H1 (cell line): ENCODE results near the gene SH2B2. TPM values are rescaled to one million over a fixed set of nuclear protein-coding genes. Genes with fewer than 3 reads are reported as not detected.

Experiments used
- CTCF ChIA-PET: fragments of 300-600 bp; sonication (Branson Sonifier 250); formaldehyde crosslinking; loops from one replicate; lab custom pipeline; 2021; ENCODE audit not compliant: partially characterized antibody; lab: Charles Lee
- POLR2A ChIA-PET: fragments of 300-600 bp; sonication (Branson Sonifier 250); formaldehyde crosslinking; loops from one replicate; lab custom pipeline; 2021; ENCODE audit warnings: inconsistent platforms; ENCODE audit not compliant: partially characterized antibody; lab: Charles Lee
- DNase-seq, 2 experiments: peaks; one replicate each; pipeline versions ENCODE4 v3.0.0 to v3.0.0-alpha.2; 2010 to 2022; ENCODE audit warnings: low spot score in 2 of 2, low read depth in 1 of 2, mixed read lengths in 1 of 2
- FAIRE-seq: peaks from 2 replicates; lab custom pipeline; 2011; peaks lifted over from hg19 to GRCh38; lab: Jason Lieb, UNC
- H2AFZ ChIP-seq: 2 replicates; pipeline ENCODE4 v1.8.1; 2012; ENCODE audit warnings: low read length, inconsistent platforms
- H2AK5ac ChIP-seq: 2 replicates; pipeline ENCODE4 v1.6.1; 2013; ENCODE audit warnings: low read depth, low read length
- H2BK120ac ChIP-seq: replicated peaks from 2 replicates; pipeline ENCODE3; 2013; ENCODE audit warnings: low read depth, low read length, inconsistent platforms
- H2BK12ac ChIP-seq: 2 replicates; pipeline ENCODE4 v1.6.1; 2013; ENCODE audit warnings: low read depth, low read length
- H2BK15ac ChIP-seq: 2 replicates; pipeline ENCODE4 v1.6.1; 2013; ENCODE audit warnings: low read length
- H2BK20ac ChIP-seq: 2 replicates; pipeline ENCODE4 v1.6.1; 2013; ENCODE audit warnings: low read length
- H2BK5ac ChIP-seq: 2 replicates; pipeline ENCODE4 v1.6.1; 2013; ENCODE audit warnings: low read depth, low read length
- H3K14ac ChIP-seq: 2 replicates; pipeline ENCODE4 v1.6.1; 2013; ENCODE audit warnings: inconsistent platforms; ENCODE audit not compliant: insufficient read length
- H3K18ac ChIP-seq: 2 replicates; pipeline ENCODE4 v1.6.1; 2013; ENCODE audit warnings: low read length; ENCODE audit errors: extremely low read depth
- H3K23ac ChIP-seq: 2 replicates; pipeline ENCODE4 v1.6.1; 2013; ENCODE audit warnings: inconsistent platforms; ENCODE audit not compliant: insufficient read length
- H3K23me2 ChIP-seq: 2 replicates; pipeline ENCODE4 v1.6.1; 2013; ENCODE audit warnings: low read depth, low read length
- H3K27ac ChIP-seq: 2 replicates; pipeline ENCODE4 v1.6.1; 2011; ENCODE audit warnings: low read depth, low read length, inconsistent platforms
- H3K27me3 ChIP-seq, 4 experiments: replicated peaks in 1 of 4; 1 replicate in 1 of 4; 2 replicates in 3 of 4; pipeline versions ENCODE4 v1.6.1 to v1.8.1; 2011 to 2013; ENCODE audit warnings: low read length in 3 of 4, mild to moderate bottlenecking in 3 of 4, inconsistent platforms in 2 of 4, mixed read lengths in 2 of 4, moderate library complexity in 1 of 4; ENCODE audit not compliant: control insufficient read depth in 3 of 4, insufficient read depth in 3 of 4; ENCODE audit errors: extremely low read depth in 1 of 4
- H3K36me3 ChIP-seq, 4 experiments: 2 replicates each; pipeline versions ENCODE4 v1.6.1 to v1.8.1; 2011 to 2013; ENCODE audit warnings: mild to moderate bottlenecking in 4 of 4, low read length in 3 of 4, moderate library complexity in 2 of 4, control low read depth in 1 of 4, inconsistent platforms in 1 of 4; ENCODE audit not compliant: insufficient read depth in 4 of 4, control insufficient read depth in 2 of 4
- H3K4ac ChIP-seq: replicated peaks from 2 replicates; pipeline ENCODE3; 2013; ENCODE audit warnings: low read length, low read depth, mixed read lengths, inconsistent platforms; ENCODE audit not compliant: insufficient read length
- H3K4me1 ChIP-seq, 4 experiments: replicated peaks in 1 of 4; 1 replicate in 1 of 4; 2 replicates in 3 of 4; pipeline versions ENCODE4 v1.6.1 to v1.8.1; 2011 to 2013; ENCODE audit warnings: low read length in 3 of 4, inconsistent platforms in 2 of 4, mixed read lengths in 1 of 4; ENCODE audit not compliant: insufficient read depth in 4 of 4, control insufficient read depth in 3 of 4
- H3K4me2 ChIP-seq, 2 experiments: 2 replicates each; pipeline versions ENCODE4 v1.6.1 to v1.8.1; 2011 to 2013; ENCODE audit warnings: low read depth in 2 of 2, low read length in 2 of 2, control low read depth in 1 of 2, inconsistent platforms in 1 of 2, mild to moderate bottlenecking in 1 of 2; ENCODE audit not compliant: insufficient read depth in 1 of 2
- H3K4me3 ChIP-seq, 4 experiments: fragments of 200-600, 300-600 bp in 1 of 4; sonication (generic), shearing (Covaris generic), sonication (Bioruptor Twin) in 1 of 4; 2 replicates each; pipeline versions ENCODE4 v1.5.1 to v1.8.1; 2011 to 2016; ENCODE audit warnings: low read length in 4 of 4, low read depth in 3 of 4, control low read depth in 2 of 4, inconsistent platforms in 2 of 4, mild to moderate bottlenecking in 2 of 4, mixed read lengths in 1 of 4, moderate library complexity in 1 of 4; ENCODE audit not compliant: insufficient read depth in 2 of 4; ENCODE audit errors: extremely low read depth in 1 of 4
- H3K56ac ChIP-seq: replicated peaks from 2 replicates; pipeline ENCODE3; 2013; ENCODE audit warnings: low read depth, mild to moderate bottlenecking, mixed read lengths, low read length, inconsistent platforms; ENCODE audit not compliant: insufficient read length
- H3K79me1 ChIP-seq: 2 replicates; pipeline ENCODE4 v1.6.1; 2013; ENCODE audit warnings: low read depth, low read length, control low read depth
- H3K79me2 ChIP-seq, 2 experiments: 2 replicates each; pipeline versions ENCODE4 v1.6.1 to v1.8.1; 2012 to 2013; ENCODE audit warnings: low read length in 2 of 2, mild to moderate bottlenecking in 2 of 2, inconsistent platforms in 1 of 2; ENCODE audit not compliant: insufficient read depth in 2 of 2, control insufficient read depth in 1 of 2
- H3K9ac ChIP-seq, 4 experiments: replicated peaks in 1 of 4; 1 replicate in 1 of 4; 2 replicates in 3 of 4; pipeline versions ENCODE4 v1.6.1 to v1.8.1; 2011 to 2013; ENCODE audit warnings: low read depth in 3 of 4, low read length in 3 of 4, control low read depth in 2 of 4, mild to moderate bottlenecking in 2 of 4, moderate library complexity in 2 of 4, inconsistent platforms in 1 of 4; ENCODE audit errors: extremely low read depth in 1 of 4
- H3K9me3 ChIP-seq, 2 experiments: 2 replicates each; pipeline versions ENCODE4 v1.6.1 to v1.8.1; 2012 to 2013; ENCODE audit warnings: mild to moderate bottlenecking in 2 of 2, moderate library complexity in 2 of 2, control low read depth in 1 of 2, inconsistent platforms in 1 of 2, low read depth in 1 of 2, low read length in 1 of 2, mixed read lengths in 1 of 2; ENCODE audit not compliant: insufficient read depth in 2 of 2
- H4K20me1 ChIP-seq, 2 experiments: replicated peaks in 1 of 2; 2 replicates each; pipeline versions ENCODE3 to v1.8.1; 2011 to 2013; ENCODE audit warnings: inconsistent platforms in 2 of 2, low read length in 2 of 2, mild to moderate bottlenecking in 1 of 2; ENCODE audit not compliant: insufficient read depth in 2 of 2, control insufficient read depth in 1 of 2
- H4K5ac ChIP-seq: 2 replicates; pipeline ENCODE4 v1.6.1; 2013; ENCODE audit warnings: low read length, low read depth, mixed read lengths, inconsistent platforms; ENCODE audit not compliant: insufficient read length
- H4K8ac ChIP-seq: 2 replicates; pipeline ENCODE4 v1.8.0; 2013; ENCODE audit warnings: mild to moderate bottlenecking, moderate library complexity, low read length, inconsistent platforms; ENCODE audit not compliant: insufficient read depth; ENCODE audit errors: extremely low read depth
- H4K91ac ChIP-seq: replicated peaks from 2 replicates; pipeline ENCODE3; 2013; ENCODE audit warnings: low read length, mixed read lengths, inconsistent platforms; ENCODE audit not compliant: insufficient read length
- CREB1 ChIP-seq: IDR thresholded peaks from 2 replicates; pipeline ENCODE4 v1.6.1; 2012; ENCODE audit warnings: inconsistent platforms
- CTBP2 ChIP-seq: IDR thresholded peaks from 2 replicates; pipeline ENCODE4 v1.7.0; 2011; ENCODE audit warnings: borderline replicate concordance, mild to moderate bottlenecking, moderate library complexity, mixed read lengths, low read length; ENCODE audit not compliant: insufficient read depth, insufficient read length
- EGR1 ChIP-seq: IDR thresholded peaks from 2 replicates; pipeline ENCODE4 v1.6.1; 2011; ENCODE audit warnings: low read depth, low read length, borderline replicate concordance
- KDM4A ChIP-seq: IDR thresholded peaks from one replicate; pipeline ENCODE4 v1.7.1; 2012; ENCODE audit warnings: low read depth, mild to moderate bottlenecking, moderate library complexity, low read length, inconsistent platforms; ENCODE audit not compliant: severe bottlenecking
- NANOG ChIP-seq: IDR thresholded peaks from 2 replicates; pipeline ENCODE4 v1.6.1; 2011; ENCODE audit warnings: low read length, low read depth, mild to moderate bottlenecking, inconsistent platforms; ENCODE audit not compliant: insufficient read depth, poor library complexity, severe bottlenecking
- RAD21 ChIP-seq, 2 experiments: IDR thresholded peaks in 1 of 2; conservative IDR thresholded peaks in 1 of 2; 2 replicates each; pipeline ENCODE4 v1.6.1; 2011; ENCODE audit warnings: low read depth in 2 of 2, low read length in 2 of 2, improper control_type of control experiment in 1 of 2, inconsistent platforms in 1 of 2, mild to moderate bottlenecking in 1 of 2, moderate library complexity in 1 of 2
- RXRA ChIP-seq: IDR thresholded peaks from 2 replicates; pipeline ENCODE4 v1.6.1; 2011; ENCODE audit warnings: low read depth, mild to moderate bottlenecking, low read length, moderate library complexity; ENCODE audit not compliant: insufficient read depth
- SUZ12 ChIP-seq: fragments of 200-600 bp; sonication (generic); IDR thresholded peaks from 2 replicates; pipeline ENCODE4 v1.6.1; 2012; ENCODE audit warnings: mild to moderate bottlenecking, inconsistent platforms, low read length, moderate library complexity, mixed read lengths
- TEAD4 ChIP-seq: IDR thresholded peaks from 2 replicates; pipeline ENCODE4 v1.6.1; 2012; ENCODE audit warnings: low read depth, low read length, inconsistent platforms, mixed read lengths
- WGBS, 2 experiments: shearing (Covaris generic) in 1 of 2; methylation state at CpG; one replicate each; pipeline versions ENCODE4 v1.1.6 to v1.1.7; 2013 to 2015; ENCODE audit warnings: low lambda C conversion rate in 2 of 2, mixed read lengths in 2 of 2, inconsistent platforms in 1 of 2, low coverage in 1 of 2, missing lambda C conversion rate in 1 of 2; ENCODE audit not compliant: insufficient replicate concordance in 2 of 2, insufficient coverage in 1 of 2, insufficient read length in 1 of 2; ENCODE audit errors: extremely low coverage in 1 of 2, missing lambda C conversion rate in 1 of 2; 5-methylcytosine and 5-hydroxymethylcytosine counted together
- polyA plus RNA-seq, 7 experiments: library from polyadenylated mRNA; depleted of rRNA in 3 of 7; stranded (reverse) in 5 of 7; unstranded in 2 of 7; fragments of >200 nt in 5 of 7; fragments of 200-250 nt in 2 of 7; gene quantifications; 1 replicate in 5 of 7; 2 replicates in 1 of 7; 4 replicates in 1 of 7; pipeline versions ENCODE4 v1.2.1 to v1.2.3, GENCODE V29; 2011 to 2013; ENCODE audit warnings: missing spikeins in 2 of 7, mixed read lengths in 2 of 7
- total RNA-seq: library from RNA; stranded (reverse); fragmentation: NEBNext Ultra II Directional; extraction: Animal tissue kit (Norgen Biotek cat#: 25700); gene quantifications from 2 replicates; pipeline ENCODE4 v1.2.1, GENCODE V29; 2021
- TF ChIP-seq, protein P1 (sequence below): IDR thresholded peaks from 2 replicates; pipeline ENCODE4 v1.6.1; 2012; ENCODE audit warnings: inconsistent platforms
- TF ChIP-seq, protein P2 (sequence below): IDR thresholded peaks from 2 replicates; pipeline ENCODE4 v1.6.1; 2011; ENCODE audit warnings: low read length, improper control_type of control experiment

Gene SH2B2
- total and polyA plus RNA-seq, 2 of the 8 experiments (the other 6 are each of a cell fraction or from before 2014, with no cell fraction given): 11.5 to 18.7 TPM

DNA sequence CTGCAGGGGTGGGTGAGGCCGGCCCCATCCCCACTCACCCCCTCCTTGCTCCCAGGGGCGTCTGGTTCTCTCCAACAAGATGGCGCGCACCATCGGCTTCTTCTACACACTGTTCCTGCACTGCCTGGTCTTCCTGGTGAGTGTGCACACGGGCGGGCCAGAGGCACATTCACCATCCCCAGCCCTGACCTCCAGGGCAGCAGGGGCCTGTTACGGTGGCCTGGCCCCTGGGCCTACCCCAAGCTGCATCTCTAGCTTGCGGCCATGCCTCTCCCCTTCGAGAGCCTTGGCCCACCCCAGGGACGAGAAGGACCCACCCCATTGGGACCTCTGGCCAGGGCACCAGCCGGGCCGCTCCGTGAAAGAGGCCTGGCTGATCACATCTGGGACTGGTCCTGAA, 4.9 kb upstream of the SH2B2 start:
- Histone ChIP-seq H3K27ac (no peak overlapping the region), H3K79me1 (no peaks in the 10 kb centered on the region), H3K4me3 (no peak overlapping the region), H3K56ac (no peak overlapping the region), H3K36me3 (no peaks in the 10 kb centered on the region), H2AFZ (no peak overlapping the region), H3K79me2 (no peaks in the 10 kb centered on the region), H2BK12ac (no peak overlapping the region), H3K4ac (no peak overlapping the region), H2AK5ac (no peak overlapping the region), H4K8ac (no peak overlapping the region), H4K20me1 (no peaks in the 10 kb centered on the region), H3K4me2 (no peak overlapping the region), H3K9me3 (no peaks in the 10 kb centered on the region), H4K5ac (no peak overlapping the region), H2BK20ac (no peak overlapping the region), H2BK15ac (no peak overlapping the region), H3K18ac (no peak overlapping the region), H3K9ac (no peak overlapping the region), H3K27me3 (peaks cover 0 to 4% (median 3%) of the 10 kb centered on the region in 4 experiments; a peak in 3 of 7 replicates), H3K23me2 (peaks cover 5% of the 10 kb centered on the region; the same call in 1 of the 2 replicates), H4K91ac (no peak overlapping the region), H2BK120ac (no peak overlapping the region), H3K23ac (no peak overlapping the region), H2BK5ac (no peak overlapping the region), H3K14ac (no peak overlapping the region), H3K4me1 (peaks cover 2 to 16% (median 8%) of the 10 kb centered on the region in 4 experiments)
- DNase-seq (no peak), FAIRE-seq (no peak)
- ChIA-PET CTCF (interaction anchor here (0.6 to 7.5 kb wide), 6 partner anchors 10 to 122 kb away, joined by 3 to 118 read pairs (median 7); partner anchors contain the start of gene PRKRIP1), POLR2A (interaction anchor here (1.5 kb wide), 1 partner anchor 115 kb away, joined by 3 read pairs; no protein-coding TSS in a partner anchor)
- WGBS, 2 experiments: 88% methylated on average over 12 of the region's 14 CpGs; no CpG with 5 or more reads in 1 of the 2 experiments
- TF ChIP-seq RAD21 (IDR thresholded peaks at IDR 0.05 in 1 of 2, conservative IDR thresholded peaks at IDR 0.05 in 1 of 2; ENCODE audit: low read depth in 2 of 2, low read length in 2 of 2) (no peak), KDM4A (no peak), NANOG (no peak), CREB1 (no peak), EGR1 (no peak), TEAD4 (no peak), RXRA (no peak), CTBP2 (no peak), SUZ12 (no peak)
- TF ChIP-seq, protein P1, sequence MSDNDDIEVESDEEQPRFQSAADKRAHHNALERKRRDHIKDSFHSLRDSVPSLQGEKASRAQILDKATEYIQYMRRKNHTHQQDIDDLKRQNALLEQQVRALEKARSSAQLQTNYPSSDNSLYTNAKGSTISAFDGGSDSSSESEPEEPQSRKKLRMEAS: no peak
- TF ChIP-seq, protein P2, sequence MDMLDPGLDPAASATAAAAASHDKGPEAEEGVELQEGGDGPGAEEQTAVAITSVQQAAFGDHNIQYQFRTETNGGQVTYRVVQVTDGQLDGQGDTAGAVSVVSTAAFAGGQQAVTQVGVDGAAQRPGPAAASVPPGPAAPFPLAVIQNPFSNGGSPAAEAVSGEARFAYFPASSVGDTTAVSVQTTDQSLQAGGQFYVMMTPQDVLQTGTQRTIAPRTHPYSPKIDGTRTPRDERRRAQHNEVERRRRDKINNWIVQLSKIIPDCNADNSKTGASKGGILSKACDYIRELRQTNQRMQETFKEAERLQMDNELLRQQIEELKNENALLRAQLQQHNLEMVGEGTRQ: no peak
